PC-3 (cell line): ENCODE results near the gene CA10. TPM values are rescaled to one million over a fixed set of nuclear protein-coding genes. Genes with fewer than 3 reads are reported as not detected.

ENCODE experiments used
- ATAC-seq: fragments of 200-7000 bp; cut with Tn5 transposase; 2 replicates; pipeline ENCODE4 v1.9.1; 2020; ENCODE audit warnings: mild to moderate bottlenecking, moderate library complexity
- BruUV-seq: library from RNA; stranded (reverse); fragments of 400-500 nt; replicated peaks from 2 replicates; lab custom pipeline; 2021; lab: Mats Ljungman, UMichigan
- CTCF ChIA-PET: fragments of 300-600 bp; sonication (Branson Sonifier 250); formaldehyde crosslinking; loops from one replicate; lab custom pipeline; 2022; ENCODE audit warnings: antibody characterized with exemption; lab: Charles Lee
- POLR2A ChIA-PET: fragments of 300-600 bp; sonication (Branson Sonifier 250); formaldehyde crosslinking; loops from one replicate; lab custom pipeline; 2022; ENCODE audit warnings: antibody characterized with exemption; ENCODE audit not compliant: unreplicated experiment; lab: Charles Lee
- DNase-seq: peaks from one replicate; pipeline ENCODE4 v3.0.0-alpha.2; 2015
- H2AFZ ChIP-seq: fragments of 300-600 bp; sonication (generic); 2 replicates; pipeline ENCODE4 v1.6.0; 2016; ENCODE audit warnings: antibody characterized with exemption, low read length
- H3F3A ChIP-seq: fragments of 300-600 bp; sonication (generic); one replicate; pipeline ENCODE4 v1.6.0; 2017; ENCODE audit warnings: antibody characterized with exemption, low read length, control low read depth, mild to moderate bottlenecking; ENCODE audit not compliant: unreplicated experiment
- H3K27ac ChIP-seq: fragments of 300-600 bp; sonication (generic); 2 replicates; pipeline ENCODE4 v1.5.1; 2016; ENCODE audit warnings: mild to moderate bottlenecking, low read length
- H3K27me3 ChIP-seq: fragments of 300-600 bp; sonication (generic); 2 replicates; pipeline ENCODE4 v1.6.1; 2016; ENCODE audit warnings: low read length, mixed read lengths
- H3K36me3 ChIP-seq: fragments of 300-600 bp; sonication (generic); 2 replicates; pipeline ENCODE4 v1.6.1; 2016; ENCODE audit warnings: low read depth, mixed run types, low read length, mixed read lengths
- H3K4me1 ChIP-seq: fragments of 300-600 bp; sonication (generic); 2 replicates; pipeline ENCODE4 v1.5.1; 2016; ENCODE audit warnings: low read length; ENCODE audit not compliant: insufficient read depth
- H3K4me2 ChIP-seq: fragments of 300-600 bp; sonication (generic); 2 replicates; pipeline ENCODE4 v1.6.0; 2016; ENCODE audit warnings: low read length
- H3K4me3 ChIP-seq: fragments of 300-600 bp; sonication (generic); 2 replicates; pipeline ENCODE4 v1.5.1; 2016; ENCODE audit warnings: mild to moderate bottlenecking, low read length, mixed read lengths
- H3K79me2 ChIP-seq: fragments of 300-600 bp; sonication (generic); 2 replicates; pipeline ENCODE4 v1.6.1; 2017; ENCODE audit warnings: low read length, mixed read lengths
- H3K9ac ChIP-seq: fragments of 300-600 bp; sonication (generic); 2 replicates; pipeline ENCODE4 v1.6.0; 2016; ENCODE audit warnings: mild to moderate bottlenecking, low read length
- H3K9me2 ChIP-seq: fragments of 300-600 bp; sonication (generic); replicated peaks from 2 replicates; pipeline ENCODE4 v1.6.1; 2016; ENCODE audit warnings: mixed run types, low read length, mixed read lengths
- H3K9me3 ChIP-seq: fragments of 300-600 bp; sonication (generic); 2 replicates; pipeline ENCODE4 v1.6.1; 2016; ENCODE audit warnings: low read length, mixed read lengths
- H4K20me1 ChIP-seq: fragments of 300-600 bp; sonication (generic); 2 replicates; pipeline ENCODE4 v1.6.1; 2016; ENCODE audit warnings: low read length, mixed read lengths
- EZH2 ChIP-seq: fragments of 300-600 bp; sonication (generic); IDR thresholded peaks from one replicate; pipeline ENCODE4 v1.6.1; 2017; ENCODE audit warnings: antibody characterized with exemption, mild to moderate bottlenecking, low read length; ENCODE audit not compliant: unreplicated experiment
- EZH2phosphoT487 ChIP-seq: fragments of 300-600 bp; sonication (generic); IDR thresholded peaks from 2 replicates; pipeline ENCODE4 v1.6.1; 2018; ENCODE audit warnings: mild to moderate bottlenecking, antibody characterized with exemption, low read length, borderline replicate concordance
- intact Hi-C: fragments of 100-400 bp; cut with micrococcal nuclease; formaldehyde crosslinking; loops from 2 replicates; pipeline ENCODE4 v1.9.0; 2023
- total RNA-seq: library from RNA; depleted of rRNA; stranded (reverse); fragments of >200 nt; gene quantifications from 2 replicates; pipeline ENCODE4 v1.2.3, GENCODE V29; 2014
- TF ChIP-seq, protein P1 (sequence below): fragments of 300-600 bp; sonication (generic); conservative IDR thresholded peaks from 2 replicates; pipeline ENCODE4 v1.5.1; 2017; ENCODE audit warnings: antibody characterized with exemption, low read depth, mild to moderate bottlenecking, low read length

CA10 gene
- total RNA-seq, 1 experiment from 2014 or later: not detected

DNA sequence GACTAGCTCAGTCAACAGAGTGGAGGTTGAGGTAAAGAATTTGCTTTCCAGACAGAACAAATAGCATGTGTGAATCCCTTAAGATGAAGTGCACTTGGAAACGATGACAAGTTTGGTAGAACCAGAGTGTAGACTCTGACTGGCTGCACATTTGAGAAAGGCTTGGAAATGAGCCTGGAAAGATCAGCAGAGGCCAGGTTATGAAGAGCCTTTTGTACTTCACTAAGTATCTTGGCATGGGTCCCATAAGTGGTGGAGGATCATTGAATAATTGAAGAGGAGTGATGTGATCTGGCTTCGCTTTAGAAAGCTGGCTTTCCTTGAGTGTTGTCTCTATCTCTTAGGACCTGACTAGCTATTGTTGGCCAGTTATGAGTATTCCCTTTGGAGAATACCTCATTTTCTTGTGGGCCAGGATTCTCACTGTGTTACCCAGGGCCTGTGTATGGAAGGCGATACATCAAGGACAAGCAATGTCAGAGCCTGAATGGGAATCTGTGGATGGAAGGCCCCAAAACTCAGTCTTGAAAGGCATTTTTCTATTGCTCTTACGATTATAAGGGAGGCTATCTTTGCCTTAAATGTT lies 568.4 kb downstream of the CA10 start:
- Histone ChIP-seq H3K4me2 (no peak overlapping the region), H3K4me1 (no peaks in the 10 kb centered on the region), H3K27ac (no peak overlapping the region), H3K4me3 (no peak overlapping the region), H3K79me2 (no peaks in the 10 kb centered on the region), H3K27me3 (peaks cover 27% of the 10 kb centered on the region), H3K36me3 (no peaks in the 10 kb centered on the region), H3K9ac (no peak overlapping the region), H2AFZ (no peak overlapping the region), H3K9me2 (no peaks in the 10 kb centered on the region), H3K9me3 (no peaks in the 10 kb centered on the region), H4K20me1 (no peaks in the 10 kb centered on the region), H3F3A (no peaks in the 10 kb centered on the region)
- DNase-seq: no peak
- CTCF ChIA-PET: no interaction called here
- TF ChIP-seq EZH2: no peak
- TF ChIP-seq EZH2phosphoT487: no peak
- TF ChIP-seq, protein P1, sequence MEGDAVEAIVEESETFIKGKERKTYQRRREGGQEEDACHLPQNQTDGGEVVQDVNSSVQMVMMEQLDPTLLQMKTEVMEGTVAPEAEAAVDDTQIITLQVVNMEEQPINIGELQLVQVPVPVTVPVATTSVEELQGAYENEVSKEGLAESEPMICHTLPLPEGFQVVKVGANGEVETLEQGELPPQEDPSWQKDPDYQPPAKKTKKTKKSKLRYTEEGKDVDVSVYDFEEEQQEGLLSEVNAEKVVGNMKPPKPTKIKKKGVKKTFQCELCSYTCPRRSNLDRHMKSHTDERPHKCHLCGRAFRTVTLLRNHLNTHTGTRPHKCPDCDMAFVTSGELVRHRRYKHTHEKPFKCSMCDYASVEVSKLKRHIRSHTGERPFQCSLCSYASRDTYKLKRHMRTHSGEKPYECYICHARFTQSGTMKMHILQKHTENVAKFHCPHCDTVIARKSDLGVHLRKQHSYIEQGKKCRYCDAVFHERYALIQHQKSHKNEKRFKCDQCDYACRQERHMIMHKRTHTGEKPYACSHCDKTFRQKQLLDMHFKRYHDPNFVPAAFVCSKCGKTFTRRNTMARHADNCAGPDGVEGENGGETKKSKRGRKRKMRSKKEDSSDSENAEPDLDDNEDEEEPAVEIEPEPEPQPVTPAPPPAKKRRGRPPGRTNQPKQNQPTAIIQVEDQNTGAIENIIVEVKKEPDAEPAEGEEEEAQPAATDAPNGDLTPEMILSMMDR: no peak
- no peak for ATAC-seq
- BruUV-seq: no TSS peak
- POLR2A ChIA-PET: no interaction called here
- intact Hi-C loops: no loop called here

DNA sequence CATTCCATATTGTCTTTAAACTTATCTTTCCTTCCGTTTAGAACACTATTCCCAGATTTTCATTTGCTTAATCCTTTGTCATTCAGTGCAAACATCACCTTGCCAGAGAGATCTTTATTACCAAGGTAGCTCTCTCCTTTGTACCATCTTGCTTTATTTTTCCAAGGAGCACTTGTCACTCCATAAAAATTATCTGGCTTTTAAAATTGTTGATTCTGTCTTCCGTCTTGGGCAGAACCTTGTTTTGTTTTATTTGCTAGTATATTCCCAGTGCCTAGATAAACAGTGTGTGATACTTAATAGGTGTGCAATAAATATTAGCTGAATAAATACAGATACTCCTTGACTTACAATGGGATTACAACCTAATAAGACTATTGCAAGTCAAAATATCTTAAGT lies 570.5 kb downstream of the CA10 start:
- H3K27me3 ChIP-seq: peaks cover 6% of the 10 kb centered on the region; the same call in 1 of the 2 replicates
- no peaks in the 10 kb centered on the region for H3F3A ChIP-seq
- H4K20me1 ChIP-seq: no peaks in the 10 kb centered on the region
- no peaks in the 10 kb centered on the region for H3K9me2 ChIP-seq
- no peaks in the 10 kb centered on the region for H3K36me3 ChIP-seq
- no peaks in the 10 kb centered on the region for H3K79me2 ChIP-seq
- BruUV-seq: no TSS peak
- intact Hi-C loops: no loop called here
- no peak overlapping the region for H3K9ac ChIP-seq
- H2AFZ ChIP-seq: no peak overlapping the region
- no peak overlapping the region for H3K27ac ChIP-seq
- no peaks in the 10 kb centered on the region for H3K9me3 ChIP-seq
- no peaks in the 10 kb centered on the region for H3K4me1 ChIP-seq
- ChIA-PET POLR2A (no interaction called here), CTCF (interaction anchor here (0.6 kb wide), 1 partner anchor 70 kb away, joined by 3 read pairs; no protein-coding TSS in a partner anchor)
- no peak for TF ChIP-seq EZH2
- no peak for TF ChIP-seq EZH2phosphoT487
- TF ChIP-seq, protein P1: no peak
- ATAC-seq: no peak
- no peak overlapping the region for H3K4me2 ChIP-seq
- H3K4me3 ChIP-seq: no peak overlapping the region
- DNase-seq: no peak

DNA sequence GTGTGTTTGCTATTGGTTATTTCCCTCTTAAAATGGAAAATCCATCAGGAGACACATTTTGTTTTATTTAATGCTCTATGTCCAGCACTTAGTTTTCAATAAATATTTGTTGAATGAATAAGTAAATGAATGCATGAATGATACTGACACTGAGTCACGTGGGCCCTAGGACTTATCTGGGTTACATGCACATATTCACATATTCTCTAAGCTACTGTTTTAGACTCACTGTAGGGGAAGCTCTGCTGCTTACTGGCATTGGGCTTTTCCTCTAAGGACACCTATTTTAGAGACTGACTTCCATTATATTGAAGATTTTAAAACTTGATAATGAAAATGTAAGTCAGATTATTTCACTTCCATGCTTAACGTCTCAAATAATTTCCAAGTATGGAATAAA lies 571.0 kb downstream of the CA10 start:
- no peak overlapping the region for H2AFZ ChIP-seq
- no peaks in the 10 kb centered on the region for H3K9me2 ChIP-seq
- POLR2A ChIA-PET: no interaction called here
- no TSS peak for BruUV-seq
- ATAC-seq: no peak
- H3F3A ChIP-seq: no peaks in the 10 kb centered on the region
- H3K27ac ChIP-seq: no peak overlapping the region
- no peaks in the 10 kb centered on the region for H3K9me3 ChIP-seq
- CTCF ChIA-PET: no interaction called here
- no peak overlapping the region for H3K4me3 ChIP-seq
- no peaks in the 10 kb centered on the region for H3K36me3 ChIP-seq
- H4K20me1 ChIP-seq: no peaks in the 10 kb centered on the region
- H3K79me2 ChIP-seq: no peaks in the 10 kb centered on the region
- intact Hi-C loops: no loop called here
- peaks cover 3% of the 10 kb centered on the region; the same call in 1 of the 2 replicates for H3K27me3 ChIP-seq
- H3K9ac ChIP-seq: no peak overlapping the region
- TF ChIP-seq EZH2 (no peak), EZH2phosphoT487 (no peak)
- TF ChIP-seq, protein P1: no peak
- no peak overlapping the region for H3K4me2 ChIP-seq
- DNase-seq: no peak
- no peaks in the 10 kb centered on the region for H3K4me1 ChIP-seq
